Gastroesophageal sphincter (tissue), 3 donors: ENCODE data around the gene POLR2M.

Source experiments
- CTCF ChIP-seq, 4 experiments: fragments of 200-600 bp in 2 of 4; fragments of 450-650 bp in 2 of 4; sonication (generic) in 1 of 4; IDR thresholded peaks; one replicate each; pipeline ENCODE4 v1.5.1; 2017 to 2019; ENCODE audit warnings: antibody characterized with exemption in 4 of 4, mild to moderate bottlenecking in 2 of 4, moderate library complexity in 2 of 4
- POLR2AphosphoS5 ChIP-seq: sonication (generic); formaldehyde crosslinking; IDR thresholded peaks from one replicate; pipeline ENCODE4 v1.6.1; 2017; ENCODE audit warnings: antibody characterized with exemption

- TF ChIP-seq CTCF (IDR thresholded peaks at IDR 0.05) (no peak), POLR2AphosphoS5 (no peak)
Observed at GRCh38 chr15:57763176-57763964, 56.9 kb downstream of the POLR2M start.
